Esophagus squamous epithelium (tissue), 4 donors: ENCODE data around the gene TPI1.

Experiments
- POLR2A ChIP-seq, 4 donors: fragments of 450-650 bp; IDR thresholded peaks; one replicate each; pipeline ENCODE4 v1.6.1; 2017; ENCODE audit warnings: antibody characterized with exemption in 4 of 4, mild to moderate bottlenecking in 4 of 4, moderate library complexity in 3 of 4
- TF ChIP-seq, protein P1 (sequence below), 6 experiments: fragments of 450-650 bp in 4 of 6; fragments of 200-600 bp in 2 of 6; sonication (generic) in 2 of 6; IDR thresholded peaks; one replicate each; pipeline ENCODE4 v1.5.1; 2016 to 2019; ENCODE audit warnings: antibody characterized with exemption in 6 of 6, mild to moderate bottlenecking in 4 of 6, moderate library complexity in 4 of 6

DNA sequence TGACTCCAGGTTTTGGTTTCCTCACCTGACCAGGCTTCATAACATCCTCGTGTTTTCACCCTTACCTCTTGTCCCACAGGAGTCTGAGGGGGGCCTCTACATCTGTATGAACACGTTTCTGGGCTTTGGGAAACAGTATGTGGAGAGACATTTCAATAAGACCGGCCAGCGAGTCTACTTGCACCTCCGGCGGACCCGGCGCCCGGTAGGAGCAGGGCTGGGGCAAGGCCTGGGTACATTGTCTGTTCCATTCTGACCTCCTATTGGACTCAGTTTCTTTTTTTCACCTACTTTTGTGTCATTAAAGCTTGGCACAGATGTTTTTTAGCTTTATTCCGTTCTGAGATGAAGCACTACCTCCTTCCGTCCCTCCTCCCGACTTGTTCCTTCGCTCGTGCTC lies 12.0 kb upstream of the TPI1 start:
- TF ChIP-seq, protein P1, sequence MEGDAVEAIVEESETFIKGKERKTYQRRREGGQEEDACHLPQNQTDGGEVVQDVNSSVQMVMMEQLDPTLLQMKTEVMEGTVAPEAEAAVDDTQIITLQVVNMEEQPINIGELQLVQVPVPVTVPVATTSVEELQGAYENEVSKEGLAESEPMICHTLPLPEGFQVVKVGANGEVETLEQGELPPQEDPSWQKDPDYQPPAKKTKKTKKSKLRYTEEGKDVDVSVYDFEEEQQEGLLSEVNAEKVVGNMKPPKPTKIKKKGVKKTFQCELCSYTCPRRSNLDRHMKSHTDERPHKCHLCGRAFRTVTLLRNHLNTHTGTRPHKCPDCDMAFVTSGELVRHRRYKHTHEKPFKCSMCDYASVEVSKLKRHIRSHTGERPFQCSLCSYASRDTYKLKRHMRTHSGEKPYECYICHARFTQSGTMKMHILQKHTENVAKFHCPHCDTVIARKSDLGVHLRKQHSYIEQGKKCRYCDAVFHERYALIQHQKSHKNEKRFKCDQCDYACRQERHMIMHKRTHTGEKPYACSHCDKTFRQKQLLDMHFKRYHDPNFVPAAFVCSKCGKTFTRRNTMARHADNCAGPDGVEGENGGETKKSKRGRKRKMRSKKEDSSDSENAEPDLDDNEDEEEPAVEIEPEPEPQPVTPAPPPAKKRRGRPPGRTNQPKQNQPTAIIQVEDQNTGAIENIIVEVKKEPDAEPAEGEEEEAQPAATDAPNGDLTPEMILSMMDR (IDR thresholded peaks at IDR 0.05): no peak
- TF ChIP-seq POLR2A (IDR thresholded peaks at IDR 0.05): no peak
